Measurements from ENCODE around the gene SHF.

DNA sequence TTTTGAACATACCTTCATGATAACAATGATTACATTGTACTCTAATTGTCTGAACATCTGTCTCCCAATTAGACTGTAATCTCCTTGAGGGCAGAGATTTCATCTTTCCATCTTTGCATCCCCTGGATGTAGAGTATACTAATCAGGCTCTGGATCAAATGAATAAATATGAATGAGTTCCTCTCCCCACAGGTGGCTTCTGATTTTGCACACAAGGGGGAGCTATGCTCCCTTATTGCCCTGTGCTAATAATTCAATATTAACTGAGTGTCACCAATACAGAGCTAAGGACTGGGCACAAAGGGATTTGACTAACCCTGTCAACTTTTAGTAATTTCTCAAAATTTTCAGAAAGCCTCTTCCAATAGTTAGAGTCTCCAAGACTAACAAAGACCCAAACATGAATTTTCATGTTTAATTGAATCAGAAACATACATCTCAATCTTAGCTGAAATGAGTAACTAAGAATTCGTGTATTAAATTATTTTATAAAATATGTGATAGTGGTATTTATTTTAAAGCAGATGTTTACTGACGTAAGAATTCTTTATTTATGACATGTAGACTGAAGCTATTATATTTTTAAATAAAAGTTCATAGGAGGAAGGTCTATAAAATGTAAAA lies 61.1 kb downstream of the SHF start:
- TF ChIP-seq, protein P1, sequence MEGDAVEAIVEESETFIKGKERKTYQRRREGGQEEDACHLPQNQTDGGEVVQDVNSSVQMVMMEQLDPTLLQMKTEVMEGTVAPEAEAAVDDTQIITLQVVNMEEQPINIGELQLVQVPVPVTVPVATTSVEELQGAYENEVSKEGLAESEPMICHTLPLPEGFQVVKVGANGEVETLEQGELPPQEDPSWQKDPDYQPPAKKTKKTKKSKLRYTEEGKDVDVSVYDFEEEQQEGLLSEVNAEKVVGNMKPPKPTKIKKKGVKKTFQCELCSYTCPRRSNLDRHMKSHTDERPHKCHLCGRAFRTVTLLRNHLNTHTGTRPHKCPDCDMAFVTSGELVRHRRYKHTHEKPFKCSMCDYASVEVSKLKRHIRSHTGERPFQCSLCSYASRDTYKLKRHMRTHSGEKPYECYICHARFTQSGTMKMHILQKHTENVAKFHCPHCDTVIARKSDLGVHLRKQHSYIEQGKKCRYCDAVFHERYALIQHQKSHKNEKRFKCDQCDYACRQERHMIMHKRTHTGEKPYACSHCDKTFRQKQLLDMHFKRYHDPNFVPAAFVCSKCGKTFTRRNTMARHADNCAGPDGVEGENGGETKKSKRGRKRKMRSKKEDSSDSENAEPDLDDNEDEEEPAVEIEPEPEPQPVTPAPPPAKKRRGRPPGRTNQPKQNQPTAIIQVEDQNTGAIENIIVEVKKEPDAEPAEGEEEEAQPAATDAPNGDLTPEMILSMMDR (IDR thresholded peaks at IDR 0.05) = peak in 3 of 4 experiments; percentile 27 to 34 (median 32)
- no peak for TF ChIP-seq POLR2A (IDR thresholded peaks at IDR 0.05)
